Kidney epithelial cell (primary cell): ENCODE measurements around the gene SOX21. TPM values are rescaled to one million over a fixed set of nuclear protein-coding genes. Genes with fewer than 3 reads are reported as not detected.

ENCODE experiments used
- DNase-seq: peaks from one replicate; pipeline ENCODE4 v3.0.0-alpha.2; 2010; ENCODE audit warnings: low read depth
- H3K27me3 ChIP-seq: 2 replicates; pipeline ENCODE4 v1.6.0; 2011; ENCODE audit warnings: low read length; ENCODE audit not compliant: control insufficient read depth, insufficient read depth
- H3K36me3 ChIP-seq: 2 replicates; pipeline ENCODE4 v1.5.1; 2011; ENCODE audit warnings: low read length; ENCODE audit not compliant: control insufficient read depth, insufficient read depth
- H3K4me3 ChIP-seq: 2 replicates; pipeline ENCODE4 v1.5.1; 2011; ENCODE audit warnings: low read depth, mild to moderate bottlenecking, control low read depth, low read length
- CTCF ChIP-seq: IDR thresholded peaks from 2 replicates; pipeline ENCODE4 v1.5.1; 2011; ENCODE audit warnings: mild to moderate bottlenecking, moderate library complexity, low read length, control low read depth, inconsistent platforms; ENCODE audit not compliant: insufficient read depth, poor library complexity, severe bottlenecking
- total RNA-seq: library from RNA; depleted of rRNA; stranded (reverse); fragments of >200 nt; gene quantifications from 2 replicates; pipeline ENCODE4 v1.2.3, GENCODE V29; 2015

The SOX21 gene
- total RNA-seq, 1 donor from 2014 or later: not detected

- H3K4me3 ChIP-seq: no peak overlapping the region
- no peak for TF ChIP-seq CTCF
- H3K36me3 ChIP-seq: no peaks in the 10 kb centered on the region
- no peak for DNase-seq
- peaks cover 93% of the 10 kb centered on the region for H3K27me3 ChIP-seq
Measured at GRCh38 chr13:94703271-94703670, 9.1 kb downstream of the SOX21 start.

GRCh38 chr13:94702181-94703041, 9.9 kb downstream of the SOX21 start:
- no peak for TF ChIP-seq CTCF
- H3K4me3 ChIP-seq: no peak overlapping the region
- H3K27me3 ChIP-seq: peaks cover 86% of the 10 kb centered on the region
- DNase-seq: no peak
- no peaks in the 10 kb centered on the region for H3K36me3 ChIP-seq

- H3K27me3 ChIP-seq: peaks cover 81% of the 10 kb centered on the region
- H3K36me3 ChIP-seq: no peaks in the 10 kb centered on the region
- DNase-seq: no peak
- TF ChIP-seq CTCF: no peak
- H3K4me3 ChIP-seq: no peak overlapping the region
Measured at GRCh38 chr13:94701313-94702180, 10.8 kb downstream of the SOX21 start.

- no peak for TF ChIP-seq CTCF
- Histone ChIP-seq H3K4me3 (no peak overlapping the region), H3K36me3 (no peaks in the 10 kb centered on the region), H3K27me3 (peaks cover 72% of the 10 kb centered on the region)
- DNase-seq: no peak
Measured at GRCh38 chr13:94700536-94700935, 11.8 kb downstream of the SOX21 start.

GRCh38 chr13:94700051-94700535, 12.3 kb downstream of the SOX21 start:
- H3K36me3 ChIP-seq: no peaks in the 10 kb centered on the region
- H3K4me3 ChIP-seq: no peak overlapping the region
- H3K27me3 ChIP-seq: peaks cover 67% of the 10 kb centered on the region
- no peak for TF ChIP-seq CTCF
- DNase-seq: no peak
